Lung (tissue), 12 donors: ENCODE measurements around the gene CFAP20DC. TPM values are rescaled to one million over a fixed set of nuclear protein-coding genes. Genes with fewer than 3 reads are reported as not detected.

ENCODE experiments used
- ATAC-seq: fragments of 200-7000 bp; cut with Tn5 transposase; one replicate; pipeline ENCODE4 v1.9.1; 2020; ENCODE audit warnings: moderate number of reproducible peaks; ENCODE audit not compliant: insufficient read depth, low FRiP score
- DNase-seq, 3 donors: peaks; one replicate each; pipeline ENCODE4 v3.0.0-alpha.2; 2013 to 2017
- H3K27ac ChIP-seq, 2 donors: one replicate each; pipeline ENCODE4 v1.5.1; 2013; ENCODE audit warnings: mild to moderate bottlenecking in 2 of 2, moderate library complexity in 2 of 2, control low read depth in 1 of 2, inconsistent platforms in 1 of 2, low read depth in 1 of 2, low read length in 1 of 2
- H3K27me3 ChIP-seq, 3 donors: one replicate each; pipeline ENCODE4 v1.5.1; 2013; ENCODE audit warnings: low read length in 2 of 3; ENCODE audit not compliant: control insufficient read depth in 3 of 3, insufficient read depth in 3 of 3
- H3K36me3 ChIP-seq, 4 donors: one replicate each; pipeline ENCODE4 v1.5.1; 2013; ENCODE audit warnings: low read length in 4 of 4, mild to moderate bottlenecking in 1 of 4, moderate library complexity in 1 of 4; ENCODE audit not compliant: control insufficient read depth in 4 of 4, insufficient read depth in 4 of 4
- H3K4me1 ChIP-seq, 5 donors: one replicate each; pipeline ENCODE4 v1.5.1; 2013; ENCODE audit warnings: low read length in 5 of 5, mild to moderate bottlenecking in 2 of 5, moderate library complexity in 1 of 5; ENCODE audit not compliant: control insufficient read depth in 5 of 5, insufficient read depth in 5 of 5
- H3K4me3 ChIP-seq: one replicate; pipeline ENCODE4 v1.5.1; 2013; ENCODE audit warnings: mild to moderate bottlenecking, control low read depth, moderate library complexity
- H3K9ac ChIP-seq, 2 donors: one replicate each; pipeline ENCODE4 v1.5.1; 2013; ENCODE audit warnings: low read length in 2 of 2, control low read depth in 1 of 2; ENCODE audit not compliant: insufficient read depth in 1 of 2
- H3K9me3 ChIP-seq, 4 donors: one replicate each; pipeline ENCODE4 v1.5.1; 2013; ENCODE audit warnings: low read length in 3 of 4, mild to moderate bottlenecking in 1 of 4, moderate library complexity in 1 of 4; ENCODE audit not compliant: control insufficient read depth in 4 of 4, insufficient read depth in 3 of 4
- WGBS, 2 donors: extraction: QIAGEN DNeasy Blood & Tissue Kit; methylation state at CpG; one replicate each; pipeline ENCODE4 v1.1.7; 2013; 5-methylcytosine and 5-hydroxymethylcytosine counted together
- polyA plus RNA-seq, 2 donors: library from polyadenylated mRNA; stranded (reverse); fragments of 200-250 nt; gene quantifications; one replicate each; pipeline ENCODE4 v1.2.1, GENCODE V29; 2013
- total RNA-seq, 2 donors: library from RNA; depleted of rRNA in 1 of 2; stranded (reverse); fragments of >200 nt in 1 of 2; gene quantifications; one replicate each; pipeline ENCODE4 v1.2.1, GENCODE V29; 2014 to 2021
- TF ChIP-seq, protein P1 (sequence below): IDR thresholded peaks from 2 replicates; pipeline ENCODE4 v1.5.1; 2012; ENCODE audit warnings: mild to moderate bottlenecking; ENCODE audit errors: control extremely low read depth, extremely low read depth
- donor health status: control.
- donor health status: control.
- donor health status: Bipolar disorder and iron deficiency.
- donor health status: healthy.
- donor health status: DM: yes; HTN: yes; CAD: no.

The CFAP20DC gene
- total and polyA plus RNA-seq, 4 donors: 0.47 to 5.4 (median 1.5) TPM

DNA sequence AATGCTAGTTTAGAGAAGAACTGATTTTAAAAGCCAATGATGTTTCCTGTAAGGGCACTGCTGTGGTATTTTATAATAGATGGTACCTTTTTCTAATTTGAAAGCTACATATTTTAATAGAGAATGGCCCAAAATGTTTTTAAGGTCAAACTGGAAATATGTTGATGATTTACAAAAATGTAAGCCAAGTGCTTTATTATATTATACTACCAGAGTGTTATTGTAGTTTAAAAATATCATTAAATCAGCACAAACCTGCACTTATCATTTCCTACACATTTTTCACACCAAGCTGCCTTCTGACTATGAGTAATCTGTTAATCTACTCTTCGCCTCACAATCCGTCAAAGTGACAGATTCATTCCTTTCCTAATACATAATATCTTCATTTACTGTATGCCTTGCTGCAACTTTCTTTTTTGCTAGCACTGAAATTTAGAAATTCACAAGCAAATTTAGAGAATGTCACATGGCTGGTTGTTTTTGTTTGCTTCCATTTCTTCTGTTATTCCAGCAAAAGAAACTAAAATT, 256.8 kb downstream of the CFAP20DC start:
- Histone ChIP-seq H3K27me3 (no peaks in the 10 kb centered on the region), H3K4me1 (peaks cover 0 to 5% (median 0%) of the 10 kb centered on the region in 5 donors), H3K4me3 (no peak overlapping the region), H3K9ac (no peak overlapping the region), H3K36me3 (no peaks in the 10 kb centered on the region), H3K27ac (no peak overlapping the region), H3K9me3 (no peaks in the 10 kb centered on the region)
- WGBS, 2 donors: 70 to 73% methylated on average over 2 of the region's 2 CpGs
- TF ChIP-seq, protein P1, sequence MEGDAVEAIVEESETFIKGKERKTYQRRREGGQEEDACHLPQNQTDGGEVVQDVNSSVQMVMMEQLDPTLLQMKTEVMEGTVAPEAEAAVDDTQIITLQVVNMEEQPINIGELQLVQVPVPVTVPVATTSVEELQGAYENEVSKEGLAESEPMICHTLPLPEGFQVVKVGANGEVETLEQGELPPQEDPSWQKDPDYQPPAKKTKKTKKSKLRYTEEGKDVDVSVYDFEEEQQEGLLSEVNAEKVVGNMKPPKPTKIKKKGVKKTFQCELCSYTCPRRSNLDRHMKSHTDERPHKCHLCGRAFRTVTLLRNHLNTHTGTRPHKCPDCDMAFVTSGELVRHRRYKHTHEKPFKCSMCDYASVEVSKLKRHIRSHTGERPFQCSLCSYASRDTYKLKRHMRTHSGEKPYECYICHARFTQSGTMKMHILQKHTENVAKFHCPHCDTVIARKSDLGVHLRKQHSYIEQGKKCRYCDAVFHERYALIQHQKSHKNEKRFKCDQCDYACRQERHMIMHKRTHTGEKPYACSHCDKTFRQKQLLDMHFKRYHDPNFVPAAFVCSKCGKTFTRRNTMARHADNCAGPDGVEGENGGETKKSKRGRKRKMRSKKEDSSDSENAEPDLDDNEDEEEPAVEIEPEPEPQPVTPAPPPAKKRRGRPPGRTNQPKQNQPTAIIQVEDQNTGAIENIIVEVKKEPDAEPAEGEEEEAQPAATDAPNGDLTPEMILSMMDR: no peak
- DNase-seq (no peak), ATAC-seq (no peak)

DNA sequence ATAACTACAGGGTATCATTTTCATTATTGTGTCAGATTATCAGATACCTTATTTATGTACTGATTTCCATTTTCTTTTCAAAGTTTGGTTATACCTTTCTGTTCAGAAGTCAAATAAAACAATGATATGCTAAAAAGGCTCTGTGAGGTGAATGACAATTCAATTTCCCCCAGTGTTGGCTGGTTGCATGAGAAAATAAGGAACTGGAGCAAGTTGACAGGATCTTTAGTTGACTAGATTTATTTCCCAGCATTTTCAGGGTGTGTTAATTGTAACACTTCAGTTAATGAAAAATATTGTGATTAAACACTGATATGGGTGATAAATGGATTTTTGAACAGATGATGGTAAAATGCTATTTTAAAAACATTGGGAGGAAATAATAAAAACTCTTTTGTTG, 260.4 kb downstream of the CFAP20DC start:
- no peak overlapping the region for H3K9ac ChIP-seq
- peaks cover 0 to 5% (median 0%) of the 10 kb centered on the region in 5 donors for H3K4me1 ChIP-seq
- ATAC-seq (no peak), DNase-seq (no peak)
- no peaks in the 10 kb centered on the region for H3K27me3 ChIP-seq
- H3K27ac ChIP-seq: no peak overlapping the region
- H3K9me3 ChIP-seq: no peaks in the 10 kb centered on the region
- no peak overlapping the region for H3K4me3 ChIP-seq
- TF ChIP-seq, protein P1: no peak
- H3K36me3 ChIP-seq: no peaks in the 10 kb centered on the region

DNA sequence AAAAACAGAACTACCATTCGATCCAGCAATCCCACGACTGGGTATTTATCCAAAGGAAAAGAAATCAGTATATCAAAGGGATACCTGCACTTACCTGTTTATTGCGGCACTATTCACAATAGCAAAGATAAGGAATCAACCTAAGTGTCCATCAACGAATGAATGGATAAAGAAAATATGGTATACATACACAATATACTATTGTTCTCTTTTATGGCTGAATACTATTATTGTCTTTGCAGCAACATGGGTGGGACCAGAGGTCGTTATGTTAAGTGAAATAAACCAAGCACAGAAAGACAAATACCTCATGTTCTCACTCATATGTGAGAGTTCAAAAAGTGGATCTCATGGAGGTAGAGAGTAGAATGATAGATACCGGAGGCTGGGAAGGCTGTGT, 264.9 kb downstream of the CFAP20DC start:
- DNase-seq (no peak), ATAC-seq (no peak)
- Histone ChIP-seq H3K27me3 (no peaks in the 10 kb centered on the region), H3K27ac (no peak overlapping the region), H3K4me3 (no peak overlapping the region), H3K4me1 (no peaks in the 10 kb centered on the region), H3K9me3 (peaks cover 0 to 2% (median 0%) of the 10 kb centered on the region in 4 donors), H3K36me3 (no peaks in the 10 kb centered on the region), H3K9ac (no peak overlapping the region)
- WGBS, 2 donors: 80 to 86% methylated on average over 6 of the region's 6 CpGs
- TF ChIP-seq, protein P1: no peak

DNA sequence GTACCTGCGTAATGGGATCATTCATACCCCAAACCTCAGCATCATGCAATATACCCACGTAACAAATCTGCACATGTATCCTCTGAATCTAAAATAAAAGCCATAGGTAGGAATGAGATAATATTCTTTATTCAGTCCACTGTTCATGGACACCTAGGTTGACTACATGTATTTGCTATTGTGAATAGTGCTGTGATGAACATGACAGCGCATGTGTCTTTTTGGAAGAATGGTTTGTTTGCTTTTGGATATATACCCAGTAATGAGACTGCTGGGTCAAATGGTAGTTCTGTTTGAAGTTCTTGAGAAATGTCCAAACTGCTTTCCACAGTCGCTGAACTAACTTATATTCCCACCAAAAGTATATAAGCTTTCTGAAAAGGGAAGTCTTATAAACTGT, 265.4 kb downstream of the CFAP20DC start:
- no peak overlapping the region for H3K9ac ChIP-seq
- no peak overlapping the region for H3K4me3 ChIP-seq
- 94 to 96% methylated on average over 4 of the region's 4 CpGs for WGBS, 2 donors
- no peak overlapping the region for H3K27ac ChIP-seq
- H3K9me3 ChIP-seq: peaks cover 0 to 6% (median 2%) of the 10 kb centered on the region in 4 donors
- no peaks in the 10 kb centered on the region for H3K36me3 ChIP-seq
- H3K4me1 ChIP-seq: no peaks in the 10 kb centered on the region
- ATAC-seq (no peak), DNase-seq (no peak)
- TF ChIP-seq, protein P1: no peak
- H3K27me3 ChIP-seq: no peaks in the 10 kb centered on the region
